Measurements from ENCODE around the gene CHMP3. TPM values are rescaled to one million over a fixed set of nuclear protein-coding genes. Genes with fewer than 3 reads are reported as not detected.

Gene CHMP3
- total RNA-seq, 2 donors from 2014 or later, result 20.5 to 29.3 TPM

- TF ChIP-seq CTCF (conservative IDR thresholded peaks at IDR 0.05), result no peak
- H3K9me3 ChIP-seq (ENCODE audit: control insufficient read depth, low read length), result peaks cover 12% of the 10 kb centered on the region
- Mint-ChIP-seq H3K27ac (no peak overlapping the region), H3K4me1 (no peaks in the 10 kb centered on the region), H3K36me3 (ENCODE audit: low read depth) (peaks cover 89% of the 10 kb centered on the region), H3K9me3 (peaks cover 10% of the 10 kb centered on the region), H3K4me3 (no peak overlapping the region), H3K27me3 (ENCODE audit: insufficient read depth) (no peaks in the 10 kb centered on the region)
- no peaks in the 10 kb centered on the region for H3K27me3 ChIP-seq (ENCODE audit: control insufficient read depth, insufficient read depth, low read length, poor library complexity, severe bottlenecking)
- H3K4me3 ChIP-seq (ENCODE audit: low read length), result no peak overlapping the region
- no peaks in the 10 kb centered on the region for H3K4me1 ChIP-seq (ENCODE audit: control insufficient read depth, insufficient read depth, low read length)
- H3K36me3 ChIP-seq (ENCODE audit: control insufficient read depth, insufficient read depth, low read length), result peaks cover 100% of the 10 kb centered on the region
- 93 to 94% methylated on average over 2 to 4 of the region's 4 CpGs for whole genome bisulfite sequencing, 2 experiments (ENCODE audit: insufficient coverage in 1 of 2, insufficient read length in 1 of 2)
- H3K27ac ChIP-seq (ENCODE audit: low read depth, low read length), result no peak overlapping the region
- no peak for DNase-seq
- H3K9ac ChIP-seq (ENCODE audit: extremely low read depth, low read length, poor library complexity, severe bottlenecking), result no peak overlapping the region
These were observed 72.2 kb downstream of the CHMP3 start for GRCh38 chr2:86491088-86491487.

- Histone ChIP-seq H3K27ac (ENCODE audit: low read depth, low read length) (no peak overlapping the region), H3K9me3 (ENCODE audit: control insufficient read depth, low read length) (peaks cover 7% of the 10 kb centered on the region), H3K36me3 (ENCODE audit: control insufficient read depth, insufficient read depth, low read length) (peaks cover 100% of the 10 kb centered on the region), H3K9ac (ENCODE audit: extremely low read depth, low read length, poor library complexity, severe bottlenecking) (no peak overlapping the region), H3K27me3 (ENCODE audit: control insufficient read depth, insufficient read depth, low read length, poor library complexity, severe bottlenecking) (no peaks in the 10 kb centered on the region), H3K4me1 (ENCODE audit: control insufficient read depth, insufficient read depth, low read length) (no peaks in the 10 kb centered on the region), H3K4me3 (ENCODE audit: low read length) (no peak overlapping the region)
- WGBS, 2 experiments (ENCODE audit: insufficient coverage in 1 of 2, insufficient read length in 1 of 2), result 97 to 98% methylated on average over 3 to 4 of the region's 4 CpGs
- no peaks in the 10 kb centered on the region for H3K4me1 Mint-ChIP-seq
- peaks cover 6% of the 10 kb centered on the region for H3K9me3 Mint-ChIP-seq
- peaks cover 88% of the 10 kb centered on the region for H3K36me3 Mint-ChIP-seq (ENCODE audit: low read depth)
- H3K27me3 Mint-ChIP-seq (ENCODE audit: insufficient read depth), result no peaks in the 10 kb centered on the region
- no peak overlapping the region for H3K27ac Mint-ChIP-seq
- no peak overlapping the region for H3K4me3 Mint-ChIP-seq
- DNase-seq, result no peak
- TF ChIP-seq CTCF (conservative IDR thresholded peaks at IDR 0.05), result no peak
These were observed 73.0 kb downstream of the CHMP3 start for GRCh38 chr2:86490245-86490644.

DNA sequence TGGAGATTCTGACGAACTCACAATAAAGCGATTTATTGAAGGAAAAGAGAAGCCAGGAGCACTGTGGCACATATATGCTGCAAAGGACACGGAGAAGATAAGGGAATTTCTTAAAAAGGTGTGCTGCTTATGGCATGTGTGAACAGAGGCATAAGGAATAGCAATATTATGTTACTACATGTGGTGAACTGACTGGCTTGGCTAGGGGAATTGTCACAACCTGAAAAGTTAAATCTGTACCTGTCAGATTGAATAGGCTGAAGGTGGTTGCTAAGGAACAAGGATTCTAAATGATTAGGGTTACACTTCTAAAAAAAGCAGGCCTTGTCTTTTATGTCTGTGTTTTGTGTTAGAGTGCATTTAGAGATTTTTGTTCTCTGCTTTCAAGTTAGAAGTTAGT lies 73.7 kb downstream of the CHMP3 start:
- Mint-ChIP-seq H3K27me3 (ENCODE audit: insufficient read depth) (no peaks in the 10 kb centered on the region), H3K4me3 (no peak overlapping the region), H3K4me1 (no peaks in the 10 kb centered on the region), H3K36me3 (ENCODE audit: low read depth) (peaks cover 87% of the 10 kb centered on the region), H3K27ac (no peak overlapping the region), H3K9me3 (peaks cover 1% of the 10 kb centered on the region)
- H3K27me3 ChIP-seq (ENCODE audit: control insufficient read depth, insufficient read depth, low read length, poor library complexity, severe bottlenecking), result no peaks in the 10 kb centered on the region
- H3K4me3 ChIP-seq (ENCODE audit: low read length), result no peak overlapping the region
- H3K36me3 ChIP-seq (ENCODE audit: control insufficient read depth, insufficient read depth, low read length), result peaks cover 100% of the 10 kb centered on the region
- no peak overlapping the region for H3K9ac ChIP-seq (ENCODE audit: extremely low read depth, low read length, poor library complexity, severe bottlenecking)
- no peak for TF ChIP-seq CTCF (conservative IDR thresholded peaks at IDR 0.05)
- H3K4me1 ChIP-seq (ENCODE audit: control insufficient read depth, insufficient read depth, low read length), result no peaks in the 10 kb centered on the region
- 96 to 100% methylated on average over 3 of the region's 3 CpGs for WGBS, 2 experiments (ENCODE audit: insufficient coverage in 1 of 2, insufficient read length in 1 of 2)
- H3K27ac ChIP-seq (ENCODE audit: low read depth, low read length), result no peak overlapping the region
- no peak for DNase-seq
- peaks cover under 1% of the 10 kb centered on the region for H3K9me3 ChIP-seq (ENCODE audit: control insufficient read depth, low read length)

Data from endodermal cell (in vitro differentiated cells).